Fibroblast of skin of abdomen (primary cell): ENCODE results near the gene GALR3.

Experiments
- DNase-seq: peaks from one replicate; pipeline ENCODE4 v3.0.0-alpha.2; 2013

GALR3 gene

DNA sequence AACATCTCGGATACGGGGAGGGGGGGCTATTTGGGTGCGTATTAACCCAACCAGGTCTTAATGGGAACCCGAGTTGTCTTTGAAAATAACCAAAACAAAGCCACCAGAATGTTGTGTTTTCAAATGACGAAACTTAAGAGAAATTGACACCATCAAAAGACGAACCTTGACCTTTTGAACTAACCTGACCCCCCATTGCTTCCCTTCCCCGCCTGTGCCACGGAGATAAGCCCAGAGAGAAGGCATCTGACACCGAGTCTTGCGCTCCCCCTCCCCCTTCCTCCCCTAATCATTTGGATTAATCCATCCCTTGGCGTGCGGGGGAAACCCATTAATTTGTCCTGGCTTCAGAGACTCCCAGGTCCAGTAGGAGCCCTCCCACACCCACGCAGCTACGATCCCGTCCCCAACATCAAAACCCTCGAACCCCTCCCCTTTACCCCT lies 20.0 kb upstream of the GALR3 start:
- DNase-seq: no peak

- DNase-seq: no peak
These were observed 19.4 kb upstream of the GALR3 start for GRCh38 chr22:37803639-37804351.

DNA sequence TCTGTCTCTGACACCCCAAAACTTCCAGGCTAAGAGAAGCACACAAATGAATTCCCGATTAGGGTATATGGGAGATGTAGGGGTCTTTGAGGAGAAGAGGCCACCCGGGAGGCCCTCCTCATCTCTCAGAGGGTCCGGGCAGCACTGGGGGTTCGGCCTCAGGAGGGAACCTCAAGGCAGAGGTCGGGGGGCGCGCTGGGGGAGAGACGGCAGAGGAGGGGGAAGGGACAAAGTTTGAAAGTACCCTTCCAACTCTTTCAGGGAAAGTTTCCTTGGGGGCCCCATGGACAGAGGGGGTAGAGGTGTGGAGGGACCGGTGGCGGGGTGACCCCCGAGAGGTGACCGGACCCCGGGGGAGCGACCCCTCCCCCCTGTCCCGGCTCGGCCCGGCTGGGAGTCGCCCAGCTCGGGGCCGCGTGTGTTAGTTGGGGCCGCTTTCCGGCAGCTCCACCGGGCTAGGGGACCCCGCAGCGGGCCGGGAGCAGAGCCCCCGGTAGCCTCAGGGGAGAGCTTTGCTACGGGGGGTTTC lies 18.8 kb upstream of the GALR3 start:
- DNase-seq: no peak

DNA sequence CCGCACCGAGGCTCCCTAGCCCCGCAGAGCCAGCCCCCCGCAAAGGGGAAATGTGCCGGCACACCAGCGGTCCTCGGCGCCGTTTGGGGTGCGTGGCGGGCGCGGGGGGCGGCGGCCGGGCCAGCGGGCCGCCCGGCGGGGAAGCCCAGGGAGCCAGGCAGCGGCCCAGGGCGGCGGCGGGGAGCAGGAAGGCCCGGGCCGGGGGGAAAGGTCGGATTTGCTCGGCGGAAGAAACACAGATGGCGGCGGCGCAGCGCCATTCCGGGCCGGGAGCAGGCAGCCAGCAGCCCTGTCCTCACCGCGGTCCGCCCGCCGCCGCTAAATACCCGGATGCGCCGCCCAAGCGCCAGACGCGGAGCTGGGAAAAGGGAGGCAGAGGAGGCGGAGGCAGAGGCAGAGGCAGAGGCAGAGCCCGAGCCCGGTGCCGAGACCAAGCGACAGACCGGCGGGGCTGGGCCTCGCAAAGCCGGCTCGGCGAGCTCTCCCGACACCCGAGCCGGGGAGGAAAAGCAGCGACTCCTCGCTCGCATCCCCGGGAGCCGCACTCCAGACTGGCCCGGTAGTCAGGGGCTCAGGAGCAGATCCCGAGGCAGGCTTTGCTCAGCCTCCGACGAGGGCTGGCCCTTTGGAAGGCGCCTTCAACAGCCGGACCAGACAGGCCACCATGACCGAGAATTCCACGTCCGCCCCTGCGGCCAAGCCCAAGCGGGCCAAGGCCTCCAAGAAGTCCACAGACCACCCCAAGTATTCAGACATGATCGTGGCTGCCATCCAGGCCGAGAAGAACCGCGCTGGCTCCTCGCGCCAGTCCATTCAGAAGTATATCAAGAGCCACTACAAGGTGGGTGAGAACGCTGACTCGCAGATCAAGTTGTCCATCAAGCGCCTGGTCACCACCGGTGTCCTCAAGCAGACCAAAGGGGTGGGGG lies 18.0 kb upstream of the GALR3 start:
- peak; percentile 85 for DNase-seq

DNA sequence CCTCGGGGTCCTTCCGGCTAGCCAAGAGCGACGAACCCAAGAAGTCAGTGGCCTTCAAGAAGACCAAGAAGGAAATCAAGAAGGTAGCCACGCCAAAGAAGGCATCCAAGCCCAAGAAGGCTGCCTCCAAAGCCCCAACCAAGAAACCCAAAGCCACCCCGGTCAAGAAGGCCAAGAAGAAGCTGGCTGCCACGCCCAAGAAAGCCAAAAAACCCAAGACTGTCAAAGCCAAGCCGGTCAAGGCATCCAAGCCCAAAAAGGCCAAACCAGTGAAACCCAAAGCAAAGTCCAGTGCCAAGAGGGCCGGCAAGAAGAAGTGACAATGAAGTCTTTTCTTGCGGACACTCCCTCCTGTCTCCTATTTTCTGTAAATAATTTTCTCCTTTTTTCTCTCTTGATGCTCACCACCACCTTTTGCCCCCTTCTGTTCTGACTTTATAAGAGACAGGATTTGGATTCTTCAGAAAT lies 17.3 kb upstream of the GALR3 start:
- no peak for DNase-seq

- DNase-seq: peak; percentile 34
These were observed 16.5 kb upstream of the GALR3 start for GRCh38 chr22:37806409-37807333.

DNA sequence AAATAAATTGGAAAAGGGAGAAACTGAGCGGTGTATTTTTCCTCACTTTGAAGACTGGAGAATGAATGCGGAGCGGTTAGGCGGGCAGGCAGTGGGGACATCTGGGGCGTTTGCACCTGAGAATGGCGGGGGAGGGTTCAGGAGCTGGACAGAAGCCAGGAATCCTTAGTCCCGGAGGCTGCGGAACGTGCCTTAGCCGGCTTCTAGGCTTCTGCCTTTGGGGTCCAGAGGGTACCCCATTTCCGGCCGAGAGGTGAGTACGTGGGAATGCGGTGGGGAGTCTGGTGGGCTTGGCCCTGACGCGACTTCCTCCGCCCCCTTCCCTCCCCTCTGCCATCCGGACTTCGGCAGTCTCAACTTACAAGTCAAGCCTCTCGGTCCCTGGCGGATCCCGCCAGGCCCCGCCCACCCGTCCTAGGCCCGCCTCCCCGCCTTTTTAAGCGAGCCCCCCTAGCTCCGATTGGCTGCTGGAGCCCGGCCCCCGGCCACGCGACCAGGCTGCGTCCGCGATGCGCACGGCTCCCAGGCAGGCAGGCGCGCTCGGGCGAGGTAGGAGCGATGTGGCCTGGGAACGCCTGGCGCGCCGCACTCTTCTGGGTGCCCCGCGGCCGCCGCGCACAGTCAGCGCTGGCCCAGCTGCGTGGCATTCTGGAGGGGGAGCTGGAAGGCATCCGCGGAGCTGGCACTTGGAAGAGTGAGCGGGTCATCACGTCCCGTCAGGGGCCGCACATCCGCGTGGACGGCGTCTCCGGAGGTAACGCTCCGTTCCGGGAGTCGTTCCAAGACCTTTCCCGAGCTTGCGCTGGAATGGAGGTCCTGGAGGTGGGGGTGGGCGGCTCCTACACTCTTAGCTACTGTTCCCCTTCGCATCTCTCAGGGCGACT lies 15.5 kb upstream of the GALR3 start, which contains the start of gene GCAT:
Gene GCAT, plus strand, starts transcription at position 525 of the 884 bp plus-strand sequence. Its CDS starts 34 bp downstream, at position 559.
- DNase-seq: peak; percentile 97

DNA sequence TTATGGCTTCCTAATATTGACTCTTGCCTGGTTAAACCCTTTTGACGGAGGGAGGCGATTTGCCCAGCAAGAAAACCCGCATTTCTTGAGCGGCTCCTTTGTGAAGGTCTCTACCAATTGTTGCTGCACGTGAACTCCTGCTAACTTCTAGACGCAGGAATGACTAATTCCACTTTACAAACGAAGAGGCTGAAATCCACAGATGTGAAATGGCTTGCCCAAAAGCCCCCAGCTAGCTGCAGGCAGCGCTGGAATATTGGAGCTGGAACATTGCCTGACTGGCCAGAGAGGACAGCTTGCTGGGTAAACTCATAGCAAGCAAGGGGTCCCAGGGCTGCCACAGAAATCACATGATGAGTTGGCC lies 14.9 kb upstream of the GALR3 start:
- peak; percentile 38 for DNase-seq

- no peak for DNase-seq
These were observed 13.4 kb upstream of the GALR3 start for GRCh38 chr22:37809672-37810333.

- DNase-seq: no peak
These were observed 11.3 kb upstream of the GALR3 start for GRCh38 chr22:37811867-37812266.

DNA sequence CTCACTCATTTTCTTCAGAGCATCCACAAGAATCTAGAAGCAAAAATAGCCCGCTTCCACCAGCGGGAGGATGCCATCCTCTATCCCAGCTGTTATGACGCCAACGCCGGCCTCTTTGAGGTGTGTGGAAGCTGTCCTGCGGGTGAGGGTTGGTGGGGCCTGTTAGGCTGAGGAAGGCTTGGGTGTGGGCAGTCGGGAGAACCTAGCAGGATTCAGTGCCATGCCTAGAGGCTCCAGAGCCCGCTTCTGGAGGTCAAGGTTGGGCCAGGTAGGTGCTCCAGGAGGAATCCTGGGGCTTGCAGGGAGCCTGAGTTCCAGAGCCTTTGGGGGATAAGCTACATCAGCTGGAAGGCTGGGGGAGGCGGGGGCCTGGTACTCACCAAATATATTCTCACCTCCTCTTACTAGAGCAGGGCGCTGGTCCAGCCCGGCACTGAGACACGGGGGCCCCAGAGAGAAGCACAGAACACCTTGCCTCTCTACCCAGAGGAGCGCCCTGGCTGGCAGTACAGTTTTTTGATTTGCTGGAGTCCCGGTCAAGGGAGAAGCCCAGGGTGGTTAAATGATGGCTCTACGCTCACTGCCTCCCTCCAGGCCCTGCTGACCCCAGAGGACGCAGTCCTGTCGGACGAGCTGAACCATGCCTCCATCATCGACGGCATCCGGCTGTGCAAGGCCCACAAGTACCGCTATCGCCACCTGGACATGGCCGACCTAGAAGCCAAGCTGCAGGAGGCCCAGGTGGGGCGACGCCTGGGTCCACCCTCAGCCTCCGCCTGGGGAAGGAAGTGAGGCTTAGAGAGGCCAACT lies 10.1 kb upstream of the GALR3 start:
- no peak for DNase-seq

GRCh38 chr22:37815593-37815992 lies 7.6 kb upstream of the GALR3 start:
- DNase-seq: no peak

- no peak for DNase-seq
These were observed 6.5 kb upstream of the GALR3 start for GRCh38 chr22:37816543-37817180.

DNA sequence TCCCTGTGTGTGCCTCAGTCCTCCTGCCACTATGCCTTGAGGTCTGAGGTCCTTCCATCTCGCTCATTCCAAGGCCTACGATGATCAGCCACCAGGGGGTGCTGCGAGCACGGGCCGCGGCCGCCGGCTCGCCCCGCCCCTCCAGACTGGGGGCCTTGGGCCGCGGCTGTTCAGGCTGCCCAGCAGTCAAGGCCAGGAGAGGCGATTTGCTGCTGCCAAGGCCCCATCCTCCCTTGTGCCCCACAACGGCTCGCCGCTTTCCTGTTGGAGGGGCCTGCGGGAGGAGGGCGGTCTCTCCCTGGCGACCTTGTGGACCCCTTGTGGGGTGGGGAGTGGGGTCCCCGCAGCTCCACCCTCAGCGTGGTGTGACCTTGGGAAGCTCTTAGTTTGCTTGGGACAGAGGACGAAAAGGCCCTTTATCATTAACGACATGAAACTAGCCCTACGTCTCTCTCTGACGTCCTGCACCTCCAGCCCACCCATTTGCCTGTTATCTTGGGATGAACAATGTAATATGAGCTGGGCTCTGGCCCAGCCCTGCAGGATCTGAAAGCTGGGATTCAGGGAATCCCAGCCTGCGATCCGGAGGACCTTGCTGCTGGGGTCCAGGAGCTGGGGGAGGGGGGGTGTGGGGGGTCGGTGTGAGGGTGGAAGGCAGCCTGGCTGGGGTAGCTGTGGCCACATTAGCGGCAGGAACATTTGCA lies 5.3 kb upstream of the GALR3 start:
- peak; percentile 68 for DNase-seq

DNA sequence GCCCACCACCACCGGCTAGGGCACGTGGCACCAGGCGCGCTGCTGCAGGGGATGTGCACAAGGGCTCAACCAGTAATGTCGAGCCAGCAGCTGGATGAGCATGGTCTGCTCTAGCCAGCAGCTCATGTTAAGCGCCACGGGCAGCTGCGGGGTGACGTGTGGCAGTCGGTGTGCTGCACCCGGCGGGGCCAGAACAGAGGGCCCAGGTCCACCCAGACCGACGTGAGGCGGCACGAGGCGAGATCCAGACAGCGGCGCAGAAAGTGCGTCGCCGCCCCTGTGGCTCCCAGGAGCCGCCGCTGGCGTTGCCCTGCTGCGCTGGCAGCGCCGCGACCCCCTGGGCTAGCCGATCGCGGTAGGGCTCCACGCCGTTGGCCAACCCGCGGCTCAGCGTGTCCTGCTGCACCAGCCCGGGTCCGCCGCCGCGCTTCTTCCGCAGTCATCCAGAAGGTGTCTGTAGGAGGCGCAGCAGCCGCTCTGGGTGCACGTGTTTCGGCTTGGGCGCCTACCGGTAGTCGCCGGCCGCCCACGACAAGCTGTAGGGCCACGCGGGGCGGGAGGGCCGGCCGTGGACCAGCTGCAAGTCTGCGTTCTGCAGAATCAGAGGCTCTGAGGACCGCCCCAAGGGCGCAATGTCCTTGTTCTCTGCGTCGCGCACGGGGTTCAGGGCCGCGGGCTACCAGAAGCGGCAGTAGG lies 4.6 kb upstream of the GALR3 start:
- peak; percentile 55 for DNase-seq

- DNase-seq: no peak
These were observed 4.1 kb upstream of the GALR3 start for GRCh38 chr22:37819105-37819433.

DNA sequence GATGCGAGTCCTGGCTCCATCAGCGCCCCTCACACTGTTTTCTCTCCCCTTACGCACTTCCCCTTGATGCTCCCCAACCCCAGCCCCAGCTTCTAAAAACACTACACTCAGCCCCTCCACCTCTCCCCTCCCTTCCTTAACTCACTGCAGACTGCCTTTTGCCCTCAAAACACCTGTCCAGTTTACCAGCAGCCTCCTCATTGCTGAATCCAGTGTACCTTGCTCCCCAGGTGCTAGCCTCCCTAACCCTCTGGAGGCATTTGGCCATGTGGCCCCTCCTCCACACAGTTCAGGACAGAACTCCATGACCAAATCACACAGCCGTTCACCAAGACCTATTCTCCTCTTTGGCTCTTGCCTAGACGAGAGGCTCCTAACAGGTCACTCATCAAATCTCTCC lies 2.8 kb upstream of the GALR3 start:
- no peak for DNase-seq
